Upper lobe of right lung (tissue), 1 donor: Measurements from ENCODE around the gene FCGR1A. TPM values are rescaled to one million over a fixed set of nuclear protein-coding genes. Genes with fewer than 3 reads are reported as not detected.
"Not testable (repeated sequence)": the region's sequence is repeated elsewhere in the genome, so short reads cannot be mapped to it uniquely, and the experiment has no call there.

ENCODE experiments used
- ATAC-seq: fragments of 200-7000 bp; cut with Tn5 transposase; one replicate; pipeline ENCODE4 v1.9.1; 2020; ENCODE audit warnings: mild to moderate bottlenecking, moderate library complexity
- DNase-seq: peaks from one replicate; pipeline ENCODE4 v3.0.0-alpha.2; 2020
- H3K27ac ChIP-seq: fragments of 200-600 bp; one replicate; pipeline ENCODE4 v1.8.0; 2022
- H3K27me3 ChIP-seq: fragments of 200-600 bp; one replicate; pipeline ENCODE4 v1.8.0; 2022; ENCODE audit warnings: mild to moderate bottlenecking
- H3K36me3 ChIP-seq: fragments of 200-600 bp; one replicate; pipeline ENCODE4 v1.8.0; 2022
- H3K4me1 ChIP-seq: fragments of 200-600 bp; one replicate; pipeline ENCODE4 v1.8.0; 2022
- H3K4me3 ChIP-seq: fragments of 200-600 bp; one replicate; pipeline ENCODE4 v1.8.0; 2022; ENCODE audit warnings: mild to moderate bottlenecking
- H3K9me3 ChIP-seq: fragments of 200-600 bp; one replicate; pipeline ENCODE4 v1.8.0; 2022
- intact Hi-C: fragments of 100-400 bp; cut with DNase I; formaldehyde crosslinking; loops from one replicate; pipeline ENCODE4 v1.11.0; 2022
- total RNA-seq: library from RNA; stranded (reverse); fragmentation: NEBNext Ultra II Directional; extraction: Animal tissue kit (Norgen Biotek cat#: 25700); gene quantifications from one replicate; pipeline ENCODE4 v1.2.1, GENCODE V29; 2021
- TF ChIP-seq, protein P1 (sequence below): fragments of 200-600 bp; IDR thresholded peaks from one replicate; pipeline ENCODE4 v1.8.0; 2022; ENCODE audit warnings: antibody characterized with exemption
- donor health status: DM: no; HTN: yes; CAD: no; lungs with severe emphysema.

Gene FCGR1A
- total RNA-seq, 1 donor from 2014 or later, result 40.9 TPM

DNA sequence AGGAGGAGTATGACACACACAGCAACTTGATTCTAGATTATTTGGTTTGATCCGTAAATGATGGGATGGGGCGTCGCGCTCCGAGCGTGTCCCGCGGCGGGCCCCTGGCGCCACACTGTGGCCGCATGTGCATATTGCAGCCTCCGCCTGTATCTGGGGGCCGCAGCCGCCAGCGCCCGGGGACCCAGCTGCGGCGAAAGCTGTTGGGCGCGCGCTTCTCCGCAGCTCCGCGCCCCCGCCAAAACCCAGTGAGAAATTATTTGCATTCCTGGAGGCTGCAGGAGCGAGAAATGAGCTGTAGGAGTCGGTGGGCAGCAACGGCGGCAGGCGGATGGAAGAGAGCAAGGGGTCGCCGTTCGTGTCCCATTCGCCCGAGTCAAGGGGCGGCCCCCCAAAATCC, 10.0 kb downstream of the FCGR1A start:
- H3K36me3 ChIP-seq, H3K4me1 ChIP-seq, intact Hi-C loops, H3K9me3 ChIP-seq, H3K27me3 ChIP-seq: not testable (repeated sequence)
- peak; percentile 77 for DNase-seq
- H3K27ac ChIP-seq, result peak overlapping the region; percentile 78
- TF ChIP-seq, protein P1, sequence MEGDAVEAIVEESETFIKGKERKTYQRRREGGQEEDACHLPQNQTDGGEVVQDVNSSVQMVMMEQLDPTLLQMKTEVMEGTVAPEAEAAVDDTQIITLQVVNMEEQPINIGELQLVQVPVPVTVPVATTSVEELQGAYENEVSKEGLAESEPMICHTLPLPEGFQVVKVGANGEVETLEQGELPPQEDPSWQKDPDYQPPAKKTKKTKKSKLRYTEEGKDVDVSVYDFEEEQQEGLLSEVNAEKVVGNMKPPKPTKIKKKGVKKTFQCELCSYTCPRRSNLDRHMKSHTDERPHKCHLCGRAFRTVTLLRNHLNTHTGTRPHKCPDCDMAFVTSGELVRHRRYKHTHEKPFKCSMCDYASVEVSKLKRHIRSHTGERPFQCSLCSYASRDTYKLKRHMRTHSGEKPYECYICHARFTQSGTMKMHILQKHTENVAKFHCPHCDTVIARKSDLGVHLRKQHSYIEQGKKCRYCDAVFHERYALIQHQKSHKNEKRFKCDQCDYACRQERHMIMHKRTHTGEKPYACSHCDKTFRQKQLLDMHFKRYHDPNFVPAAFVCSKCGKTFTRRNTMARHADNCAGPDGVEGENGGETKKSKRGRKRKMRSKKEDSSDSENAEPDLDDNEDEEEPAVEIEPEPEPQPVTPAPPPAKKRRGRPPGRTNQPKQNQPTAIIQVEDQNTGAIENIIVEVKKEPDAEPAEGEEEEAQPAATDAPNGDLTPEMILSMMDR, result peak; percentile 51
- H3K4me3 ChIP-seq, result peak overlapping the region; percentile 59
- peak; percentile 90 for ATAC-seq

DNA sequence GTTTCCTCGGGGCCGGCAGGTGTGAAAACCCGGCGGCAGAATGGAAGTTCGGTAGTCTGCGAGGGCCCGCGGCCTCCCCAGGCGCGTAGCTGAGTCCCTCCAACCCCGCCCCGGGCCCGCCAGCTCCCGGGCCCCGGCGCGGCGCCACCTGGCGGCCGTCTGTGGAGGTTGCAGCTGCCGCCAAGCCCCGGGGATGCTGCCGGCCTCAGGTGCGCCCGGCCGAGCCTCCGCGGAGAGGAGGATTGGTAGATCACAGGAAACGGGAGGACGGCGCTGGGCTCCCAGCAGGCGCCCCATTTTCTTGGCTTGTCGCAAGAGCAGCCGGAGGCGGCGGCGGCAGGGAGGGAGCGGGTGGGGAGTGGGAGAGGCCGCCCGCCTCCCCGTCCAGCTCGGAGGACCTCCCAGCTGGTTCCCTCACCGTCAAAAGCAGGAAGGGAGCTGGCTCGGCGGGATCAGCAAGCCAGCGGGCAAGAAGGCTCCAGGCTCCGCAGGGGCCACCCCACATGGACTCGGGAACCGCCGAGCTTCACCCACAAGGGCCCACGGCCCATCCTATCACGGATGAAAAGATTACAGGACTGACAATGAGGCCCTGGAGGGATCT, 10.5 kb downstream of the FCGR1A start:
- H3K4me1 ChIP-seq, H3K27me3 ChIP-seq, intact Hi-C loops, H3K36me3 ChIP-seq, H3K9me3 ChIP-seq: not testable (repeated sequence)
- ATAC-seq (peak; percentile 97), DNase-seq (peak; percentile 90)
- Histone ChIP-seq H3K4me3 (peak overlapping the region; percentile 59), H3K27ac (peak overlapping the region; percentile 78)

DNA sequence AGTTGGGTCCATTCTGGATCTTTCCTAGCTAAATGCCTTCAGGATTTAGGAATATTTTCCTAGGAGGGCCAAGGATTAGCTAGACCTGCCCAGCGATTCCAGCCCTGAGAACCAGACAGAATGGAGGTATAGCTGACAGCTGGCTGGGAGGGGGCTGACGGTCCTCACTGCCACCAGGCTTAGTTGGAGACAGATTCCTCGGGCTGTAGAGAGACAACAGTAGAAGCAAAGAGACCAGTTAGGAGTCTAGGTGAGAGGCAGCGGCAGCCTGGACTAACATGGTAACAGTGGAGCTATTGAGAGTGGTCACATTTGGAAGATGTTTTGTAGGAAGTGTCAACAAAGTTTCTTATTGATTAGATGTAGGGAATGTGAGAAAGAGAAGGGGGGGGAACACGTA, 11.4 kb downstream of the FCGR1A start:
- H3K4me3 ChIP-seq, H3K4me1 ChIP-seq, DNase-seq, ATAC-seq, H3K27me3 ChIP-seq, H3K9me3 ChIP-seq, intact Hi-C loops, H3K27ac ChIP-seq, H3K36me3 ChIP-seq: not testable (repeated sequence)

DNA sequence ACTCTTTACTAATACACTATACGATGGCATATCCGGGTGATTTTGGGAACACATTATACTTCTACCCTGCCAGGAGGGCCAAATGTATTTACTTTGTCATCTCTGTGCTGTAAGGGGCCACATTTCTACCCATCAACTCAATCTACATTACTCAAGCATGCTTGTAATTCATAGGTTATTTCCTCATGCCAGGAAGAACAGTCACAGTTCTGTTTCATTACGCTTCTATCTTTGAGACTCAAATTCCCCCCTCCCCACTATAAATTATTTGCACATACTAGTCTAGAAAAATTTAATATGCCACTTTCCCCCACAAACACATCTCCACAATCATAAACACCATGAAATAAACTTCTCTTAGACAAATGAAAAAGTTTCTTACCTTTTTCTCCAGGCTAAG, 19.1 kb downstream of the FCGR1A start:
- intact Hi-C loops, ATAC-seq, DNase-seq, H3K4me3 ChIP-seq, H3K4me1 ChIP-seq, H3K9me3 ChIP-seq, H3K36me3 ChIP-seq, H3K27me3 ChIP-seq, H3K27ac ChIP-seq: not testable (repeated sequence)

DNA sequence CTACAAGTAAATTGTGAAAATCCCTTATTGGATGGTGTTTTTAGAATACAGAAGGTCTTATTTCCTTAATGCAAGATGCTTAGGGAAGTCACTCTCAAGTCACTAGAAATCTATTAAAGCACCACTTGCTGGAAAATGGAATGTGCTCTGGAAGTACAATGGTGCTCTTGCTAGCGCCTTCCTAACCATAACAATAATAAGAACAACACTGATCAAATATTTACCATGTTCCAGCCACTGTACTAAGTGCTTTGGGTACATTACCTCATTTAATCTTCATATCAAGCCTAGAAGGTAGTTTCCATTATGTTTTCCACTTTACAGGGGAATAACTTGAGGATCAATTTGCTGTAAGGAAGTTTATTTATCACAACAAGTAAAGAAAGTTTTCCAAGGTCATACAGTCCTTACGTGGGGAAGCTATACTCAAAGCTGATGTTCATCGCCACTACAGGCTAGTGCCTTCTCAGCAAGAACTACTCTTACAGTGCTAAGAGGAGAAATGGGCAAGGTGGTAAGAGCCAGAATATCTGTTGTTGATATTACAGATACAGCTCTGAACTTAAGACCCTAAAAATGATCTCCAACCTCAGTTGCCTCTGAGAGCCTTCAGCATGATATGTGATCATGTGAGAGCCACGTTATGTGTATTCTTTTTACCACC, 22.1 kb downstream of the FCGR1A start:
- DNase-seq, H3K27ac ChIP-seq, H3K27me3 ChIP-seq, H3K9me3 ChIP-seq, H3K36me3 ChIP-seq, H3K4me3 ChIP-seq, intact Hi-C loops, H3K4me1 ChIP-seq: not testable (repeated sequence)
- ATAC-seq, result peak; percentile 93

DNA sequence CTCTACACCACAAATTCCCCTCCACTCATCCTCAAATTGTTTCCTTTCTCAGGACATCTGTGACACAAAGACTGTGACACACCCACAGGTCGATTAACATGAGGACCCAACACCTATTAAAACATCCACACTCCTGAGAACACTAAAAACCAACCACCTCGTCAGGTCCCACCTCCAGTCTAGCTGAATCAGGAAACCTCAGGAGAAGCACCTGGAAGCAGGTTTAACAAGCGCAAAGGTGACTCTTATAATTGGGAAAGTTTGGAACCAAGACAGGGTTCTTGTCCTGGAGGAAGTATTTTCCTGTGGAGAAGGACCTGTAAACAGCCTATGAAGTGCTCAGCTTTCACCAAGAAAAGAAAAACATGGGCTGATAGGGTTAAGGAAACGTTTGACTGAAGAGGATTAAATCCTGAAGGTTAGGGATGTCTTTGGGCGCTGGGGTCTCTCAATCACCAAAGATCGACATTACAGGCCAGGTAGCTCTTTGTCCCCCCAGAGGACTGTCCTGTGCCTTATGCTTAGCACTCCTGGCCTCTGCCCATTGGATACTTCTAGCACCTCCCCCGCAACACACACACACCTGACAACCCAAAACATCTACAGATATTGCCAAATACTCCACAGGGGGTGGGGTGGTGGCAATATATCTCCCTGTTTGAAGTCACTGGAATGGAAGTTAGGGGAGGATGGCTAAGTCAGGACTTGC, 28.4 kb downstream of the FCGR1A start:
- H3K4me1 ChIP-seq, H3K27ac ChIP-seq, intact Hi-C loops, H3K36me3 ChIP-seq, H3K9me3 ChIP-seq, DNase-seq, H3K27me3 ChIP-seq: not testable (repeated sequence)
- peak overlapping the region; percentile 62 for H3K4me3 ChIP-seq
- ATAC-seq, result peak; percentile 37

DNA sequence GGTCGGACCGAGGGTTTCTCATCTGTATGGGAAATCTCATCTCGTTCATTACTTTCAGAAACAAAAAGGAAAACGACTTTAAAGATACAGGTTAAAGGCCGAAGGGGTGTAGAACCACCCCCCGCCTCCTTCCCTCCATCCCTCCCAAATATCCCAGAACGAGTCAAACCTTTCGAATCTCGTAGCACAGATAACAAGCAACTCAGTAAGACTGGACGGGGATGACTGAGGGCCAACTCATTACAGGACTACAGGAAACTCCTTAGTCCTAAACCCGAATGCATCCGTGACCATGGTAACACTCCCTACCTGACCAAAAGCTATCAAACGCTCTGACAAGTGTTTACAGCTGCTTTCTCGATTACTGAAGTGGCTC, 29.0 kb downstream of the FCGR1A start:
- H3K9me3 ChIP-seq, H3K4me1 ChIP-seq, H3K27me3 ChIP-seq, H3K36me3 ChIP-seq, DNase-seq, H3K27ac ChIP-seq, intact Hi-C loops: not testable (repeated sequence)
- ATAC-seq, result peak; percentile 36
- peak overlapping the region; percentile 62 for H3K4me3 ChIP-seq

DNA sequence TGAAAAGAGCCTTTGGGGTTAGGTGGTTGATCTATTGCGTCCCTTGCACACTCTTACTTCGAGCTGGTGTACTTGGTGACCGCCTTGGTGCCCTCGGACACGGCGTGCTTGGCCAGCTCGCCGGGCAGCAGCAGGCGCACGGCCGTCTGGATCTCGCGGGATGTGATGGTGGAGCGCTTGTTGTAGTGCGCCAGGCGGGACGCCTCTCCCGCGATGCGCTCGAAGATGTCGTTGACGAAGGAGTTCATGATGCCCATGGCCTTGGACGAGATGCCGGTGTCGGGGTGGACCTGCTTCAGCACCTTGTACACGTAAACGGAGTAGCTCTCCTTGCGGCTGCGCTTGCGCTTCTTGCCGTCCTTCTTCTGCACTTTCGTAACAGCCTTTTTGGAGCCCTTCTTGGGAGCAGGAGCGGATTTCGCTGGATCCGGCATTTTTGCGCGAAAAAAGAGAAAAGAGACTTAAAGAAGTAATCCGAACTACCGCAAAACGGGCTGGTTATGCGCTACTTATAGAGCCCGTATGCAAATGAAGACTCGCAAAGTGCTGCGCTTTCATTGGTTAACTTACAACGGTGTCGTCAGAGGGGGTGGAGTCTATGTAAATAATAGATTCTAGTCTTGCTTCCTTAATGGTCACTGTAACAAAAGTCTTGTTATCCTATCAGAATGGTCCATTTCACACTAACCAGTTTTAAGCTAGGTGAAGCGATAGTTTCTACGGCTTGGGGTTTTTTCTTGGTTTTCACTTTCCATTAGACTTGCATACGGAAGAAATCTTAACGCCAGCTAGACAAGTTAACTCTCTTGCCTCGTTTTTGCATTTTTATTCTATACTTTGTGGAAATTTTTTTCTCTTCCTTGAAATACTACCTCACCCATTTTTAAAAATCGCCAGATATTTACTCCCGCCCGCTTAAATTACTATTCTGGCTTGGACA, 29.7 kb downstream of the FCGR1A start:
- H3K27me3 ChIP-seq, result not testable (repeated sequence)
- DNase-seq (peak; percentile 77), ATAC-seq (peak; percentile 94)

DNA sequence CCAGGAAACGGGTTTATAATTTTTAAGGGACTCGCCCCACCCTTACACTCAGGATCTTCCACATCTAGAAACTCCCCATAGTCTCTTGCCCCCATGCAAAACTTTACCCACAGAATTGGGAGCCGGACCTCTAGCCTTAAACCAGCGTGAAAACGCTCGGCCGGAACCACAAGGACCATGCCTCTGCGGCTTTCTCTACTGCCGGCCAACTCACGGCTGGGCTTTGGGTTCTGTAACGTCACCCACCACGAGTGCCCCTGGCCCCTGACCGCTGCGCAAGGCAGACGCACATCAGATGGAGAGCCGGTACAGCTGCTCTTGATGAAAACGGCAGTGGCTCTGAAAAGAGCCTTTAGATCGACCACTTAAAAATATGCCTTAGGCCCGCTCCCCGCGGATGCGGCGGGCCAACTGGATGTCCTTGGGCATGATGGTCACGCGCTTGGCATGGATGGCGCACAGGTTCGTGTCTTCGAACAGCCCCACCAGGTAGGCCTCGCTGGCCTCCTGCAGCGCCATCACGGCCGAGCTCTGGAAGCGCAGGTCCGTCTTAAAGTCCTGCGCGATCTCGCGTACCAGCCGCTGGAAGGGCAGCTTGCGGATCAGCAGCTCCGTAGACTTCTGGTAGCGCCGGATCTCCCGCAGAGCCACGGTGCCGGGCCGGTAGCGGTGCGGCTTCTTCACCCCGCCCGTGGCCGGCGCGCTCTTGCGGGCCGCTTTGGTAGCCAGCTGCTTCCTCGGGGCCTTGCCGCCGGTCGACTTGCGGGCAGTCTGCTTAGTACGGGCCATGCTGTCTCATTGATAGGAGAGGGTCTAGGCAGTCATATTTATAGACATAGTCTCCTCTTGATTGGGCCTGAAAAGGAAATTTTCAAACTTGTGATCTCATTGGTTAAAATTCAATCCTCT, 30.7 kb downstream of the FCGR1A start:
- H3K9me3 ChIP-seq, intact Hi-C loops, H3K4me1 ChIP-seq, H3K27me3 ChIP-seq, H3K36me3 ChIP-seq: not testable (repeated sequence)
- peak overlapping the region; percentile 88 for H3K27ac ChIP-seq
- peak; percentile 73 for DNase-seq
- ATAC-seq, result peak; percentile 73
- H3K4me3 ChIP-seq, result peak overlapping the region; percentile 62

More for the DNA sequence above, 29.7 kb downstream of the FCGR1A start:
- peak overlapping the region; percentile 62 for H3K4me3 ChIP-seq
- H3K4me1 ChIP-seq, intact Hi-C loops, H3K36me3 ChIP-seq, H3K9me3 ChIP-seq: not testable (repeated sequence)
- peak overlapping the region; percentile 88 for H3K27ac ChIP-seq

DNA sequence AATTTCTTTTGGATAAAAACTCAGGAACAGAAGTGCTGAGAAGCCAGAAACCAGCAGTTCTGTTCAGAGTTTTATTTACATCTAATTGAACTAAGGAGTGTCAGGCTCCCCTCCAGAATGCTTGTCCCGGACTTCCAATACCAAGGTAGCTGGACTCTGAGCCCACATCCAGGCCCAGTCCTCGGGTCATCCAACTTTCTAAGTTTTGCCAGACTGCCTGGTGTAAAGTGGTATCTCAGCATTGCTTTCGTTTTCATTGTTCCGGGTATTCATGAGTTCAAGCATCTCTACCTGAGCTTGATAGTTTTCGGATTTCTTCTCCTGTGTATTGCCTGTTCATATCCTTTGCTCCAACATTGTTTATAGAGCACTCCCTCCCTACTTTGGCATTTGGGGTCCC, 37.9 kb downstream of the FCGR1A start:
- H3K4me1 ChIP-seq, H3K27me3 ChIP-seq, H3K4me3 ChIP-seq, intact Hi-C loops, H3K36me3 ChIP-seq, ATAC-seq, H3K27ac ChIP-seq, H3K9me3 ChIP-seq, DNase-seq: not testable (repeated sequence)

DNA sequence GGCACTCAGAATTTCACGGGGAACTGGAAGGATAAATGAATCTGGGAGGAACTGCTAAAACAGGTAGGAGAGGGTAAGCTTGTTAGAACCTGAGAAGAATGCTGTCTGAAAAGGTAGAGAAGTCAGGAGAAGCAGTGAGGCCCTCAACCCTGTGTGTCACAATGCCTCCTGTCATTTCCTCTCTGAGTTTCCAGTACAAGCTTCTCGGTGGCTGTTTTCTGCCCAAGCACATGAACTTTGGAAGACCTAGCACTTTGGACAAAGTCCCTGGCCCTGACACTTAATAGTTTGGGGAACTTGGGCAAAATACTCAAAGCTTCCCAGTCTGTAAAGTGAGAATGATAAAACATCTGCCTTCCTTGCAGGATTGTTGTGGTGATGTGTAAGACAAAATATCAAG, 44.1 kb downstream of the FCGR1A start:
- H3K27ac ChIP-seq, H3K4me1 ChIP-seq, H3K27me3 ChIP-seq, intact Hi-C loops, DNase-seq, H3K9me3 ChIP-seq, H3K36me3 ChIP-seq, H3K4me3 ChIP-seq: not testable (repeated sequence)
- peak; percentile 55 for ATAC-seq
